Right ventricle myocardium superior (tissue), 1 donor: ENCODE results near the gene BBX. TPM values are rescaled to one million over a fixed set of nuclear protein-coding genes. Genes with fewer than 3 reads are reported as not detected.
A peak's percentile ranks its signal among the peaks of the same experiment; 100 is the strongest.

Source experiments
- ATAC-seq: fragments of 200-7000 bp; cut with Tn5 transposase; one replicate; pipeline ENCODE4 v1.9.1; 2020; ENCODE audit warnings: mild to moderate bottlenecking; ENCODE audit not compliant: poor library complexity
- DNase-seq: peaks from one replicate; pipeline ENCODE4 v3.0.0-alpha.2; 2020
- intact Hi-C: fragments of 100-400 bp; cut with DNase I; formaldehyde crosslinking; loops from one replicate; pipeline ENCODE4 v1.11.2; 2022
- total RNA-seq: library from RNA; stranded (reverse); fragmentation: NEBNext Ultra II Directional; extraction: Animal tissue kit (Norgen Biotek cat#: 25700); gene quantifications from one replicate; pipeline ENCODE4 v1.2.1, GENCODE V29; 2021
- donor health status: DM: no; HTN: yes; CAD: no; lungs with severe emphysema.

The BBX gene
- total RNA-seq, 1 donor from 2014 or later = 31.7 TPM

DNA sequence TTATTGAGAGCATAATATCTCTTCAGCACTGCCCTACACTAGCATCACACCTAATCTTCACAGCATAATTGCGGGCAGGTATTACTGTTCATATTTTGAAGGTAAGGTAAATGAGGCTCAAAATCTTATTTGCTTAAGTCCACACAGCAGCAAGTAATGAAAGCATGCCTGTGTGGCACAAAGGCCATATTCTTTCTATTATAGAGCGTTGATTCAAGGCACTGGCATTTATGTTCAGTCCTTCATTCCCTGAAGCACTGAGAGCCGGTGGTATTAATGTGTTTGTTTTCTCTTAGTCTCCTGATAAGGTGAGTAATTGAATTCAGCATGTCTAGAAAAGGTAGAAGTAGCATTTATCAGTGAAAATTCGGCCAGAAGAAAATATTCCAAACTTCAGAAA, 231.2 kb downstream of the BBX start:
- DNase-seq = no peak
- intact Hi-C loops = no loop called here
- no peak for ATAC-seq

DNA sequence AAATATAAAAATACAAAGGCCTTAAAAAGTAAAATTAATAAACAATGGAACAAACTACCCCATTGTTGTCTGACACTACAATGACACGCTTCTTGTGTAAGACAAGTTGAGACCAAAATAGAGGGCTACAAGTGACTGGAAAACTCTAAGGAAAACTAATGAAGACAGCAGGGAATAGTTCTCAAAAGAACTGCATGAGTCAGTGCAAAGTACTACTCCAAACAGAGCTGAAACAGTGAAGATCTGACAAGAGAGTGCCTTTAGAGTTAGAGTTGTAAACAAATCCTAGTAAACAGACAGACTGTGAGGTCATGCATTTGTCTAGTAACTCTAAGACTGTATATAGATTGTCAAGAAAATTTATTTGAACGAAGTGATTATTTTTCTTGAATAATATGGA, 233.9 kb downstream of the BBX start:
- intact Hi-C loops = no loop called here
- DNase-seq = no peak
- ATAC-seq = no peak

GRCh38 chr3:107757140-107757539, 234.4 kb downstream of the BBX start:
- no peak for DNase-seq
- intact Hi-C loops = no loop called here
- no peak for ATAC-seq

GRCh38 chr3:107760144-107760543, 237.4 kb downstream of the BBX start:
- ATAC-seq (no peak), DNase-seq (no peak)
- intact Hi-C loops = no loop called here

- no peak for ATAC-seq
- DNase-seq = no peak
- intact Hi-C loops = no loop called here
These were observed 238.6 kb downstream of the BBX start for GRCh38 chr3:107761391-107761790.

GRCh38 chr3:107765524-107765923, 242.8 kb downstream of the BBX start:
- DNase-seq (no peak), ATAC-seq (no peak)
- intact Hi-C loops = no loop called here

DNA sequence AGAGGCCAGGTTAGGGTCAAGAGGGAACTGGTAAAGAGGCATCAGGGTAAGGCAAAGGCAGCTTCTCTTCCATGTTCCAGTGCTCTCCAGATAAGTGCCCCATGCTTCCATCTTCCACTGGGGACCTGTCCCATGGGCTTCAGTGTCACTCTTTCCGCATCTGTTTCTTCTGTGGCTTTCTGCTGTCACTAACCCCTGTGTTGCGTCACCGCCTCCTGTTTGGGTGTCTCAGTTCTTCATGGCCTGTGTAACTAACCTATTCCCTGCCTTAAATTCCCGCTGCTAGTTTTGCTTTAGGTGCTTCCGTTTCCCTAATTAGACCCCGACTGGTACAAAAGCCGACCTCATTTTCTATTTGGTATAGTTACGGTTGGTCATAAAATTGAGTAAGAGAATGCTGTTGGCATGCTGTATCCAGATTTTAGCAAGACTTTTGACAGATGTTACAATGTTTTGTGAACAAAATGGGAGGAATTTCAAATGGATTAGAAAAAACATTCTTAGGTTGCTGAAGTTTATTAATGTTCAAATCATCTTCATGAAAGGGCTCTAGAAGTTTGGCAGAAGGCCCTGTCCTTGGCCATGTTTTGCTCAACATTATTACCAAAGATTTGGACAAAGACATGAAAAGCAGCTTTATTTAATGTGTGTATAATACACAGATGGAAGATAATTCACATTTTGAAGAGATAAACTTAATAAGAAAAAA, 245.3 kb downstream of the BBX start:
- ATAC-seq (no peak), DNase-seq (no peak)
- intact Hi-C loops = no loop called here

DNA sequence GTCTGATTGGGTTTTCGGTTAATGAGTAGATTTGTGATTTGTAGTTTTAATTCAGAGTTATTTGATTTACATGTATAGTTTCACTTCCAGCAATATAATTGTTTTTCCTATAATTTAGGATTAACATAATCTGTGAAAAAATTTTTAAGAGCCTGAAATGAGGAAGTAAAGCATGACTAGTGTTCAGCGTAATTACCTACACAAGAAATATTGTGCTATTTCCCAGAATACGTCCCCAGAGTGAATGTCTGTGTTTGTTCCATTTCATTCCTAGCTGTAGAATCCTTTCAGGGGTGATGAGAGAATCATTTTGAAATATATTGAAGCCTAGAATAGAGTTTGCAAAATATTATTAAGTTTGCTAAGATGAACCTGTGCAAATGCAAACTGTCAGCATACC, 247.1 kb downstream of the BBX start:
- intact Hi-C loops = no loop called here
- ATAC-seq (no peak), DNase-seq (no peak)

DNA sequence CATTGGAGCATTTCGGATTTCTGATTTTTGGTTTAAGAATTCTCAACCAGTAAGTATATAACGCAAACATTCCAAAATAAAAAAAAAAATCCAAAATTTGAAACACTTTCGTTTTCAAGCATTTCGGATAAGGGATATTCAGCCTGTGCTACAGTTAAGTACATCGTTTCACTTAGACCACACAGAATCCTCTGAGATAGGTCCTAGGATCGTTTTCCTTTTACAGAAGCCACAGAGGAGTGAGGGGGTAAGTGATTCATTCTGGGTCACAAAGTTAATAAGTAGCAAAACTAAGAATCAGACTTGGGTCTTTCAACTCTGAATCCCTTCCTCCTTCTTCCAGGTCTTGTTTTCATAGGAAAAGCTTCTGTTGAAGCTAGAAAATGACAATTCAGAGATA, 249.3 kb downstream of the BBX start:
- intact Hi-C loops = no loop called here
- ATAC-seq (no peak), DNase-seq (no peak)

DNA sequence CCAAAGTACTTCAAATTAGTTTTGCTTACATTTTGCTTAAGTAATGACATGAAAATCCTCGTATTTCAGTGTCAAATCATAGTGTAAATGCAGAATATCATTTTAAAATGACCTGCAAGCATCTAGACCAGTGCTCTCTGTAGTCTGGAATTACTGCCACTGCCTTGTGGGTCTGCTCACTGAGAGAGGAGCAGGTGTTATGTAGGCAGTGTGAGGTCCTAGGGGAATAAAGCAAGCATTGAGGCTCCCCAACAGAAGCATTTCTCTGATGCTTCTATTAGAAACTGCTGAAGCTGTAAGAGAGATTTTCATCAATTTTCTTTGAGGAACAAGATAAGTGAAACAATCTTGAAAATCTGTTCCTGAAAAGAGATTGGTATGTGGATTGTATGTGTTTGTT, 253.2 kb downstream of the BBX start:
- DNase-seq (no peak), ATAC-seq (no peak)
- intact Hi-C loops = no loop called here

DNA sequence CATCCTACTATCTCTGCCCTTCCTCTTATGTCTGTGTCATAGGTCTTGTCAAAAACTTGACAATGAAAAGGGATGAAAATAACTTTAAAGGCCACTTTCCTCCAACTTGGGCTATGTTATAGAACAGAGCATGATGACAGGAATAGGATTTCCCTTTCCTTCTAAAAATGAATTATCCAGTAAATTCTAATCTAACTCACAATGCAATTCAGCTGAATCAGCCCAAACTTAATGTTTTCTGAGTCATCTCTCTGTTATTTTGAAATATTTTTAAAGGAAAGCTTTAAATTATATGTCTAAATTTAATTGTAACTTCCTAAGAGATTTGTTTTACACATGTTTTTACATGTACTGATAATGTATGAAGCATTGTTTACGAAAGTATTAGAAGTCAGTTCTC, 258.5 kb downstream of the BBX start:
- ATAC-seq (no peak), DNase-seq (no peak)
- intact Hi-C loops = no loop called here

DNA sequence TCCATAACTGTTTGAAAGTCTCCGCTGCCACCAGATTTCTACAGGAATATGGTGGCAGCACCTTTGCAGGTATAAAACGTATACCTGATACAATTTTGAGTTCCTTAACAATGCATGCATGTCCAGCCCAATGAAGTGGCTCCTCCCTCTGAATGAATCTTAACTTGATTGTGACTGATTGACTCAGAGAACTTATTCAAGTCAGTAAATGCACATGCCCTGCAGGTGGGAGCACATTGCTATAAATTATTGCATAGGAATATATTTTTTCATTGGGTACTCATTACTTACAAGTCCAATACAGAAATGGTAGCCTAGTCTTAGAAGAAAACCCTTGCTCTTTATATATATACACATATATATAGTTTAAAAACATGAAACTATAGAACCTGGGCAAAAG, 259.3 kb downstream of the BBX start:
- intact Hi-C loops = no loop called here
- ATAC-seq = no peak

GRCh38 chr3:107790612-107791011, 267.9 kb downstream of the BBX start:
- ATAC-seq (no peak), DNase-seq (no peak)
- intact Hi-C loops = no loop called here

More for the DNA sequence above, 259.3 kb downstream of the BBX start:
- no peak for DNase-seq

DNA sequence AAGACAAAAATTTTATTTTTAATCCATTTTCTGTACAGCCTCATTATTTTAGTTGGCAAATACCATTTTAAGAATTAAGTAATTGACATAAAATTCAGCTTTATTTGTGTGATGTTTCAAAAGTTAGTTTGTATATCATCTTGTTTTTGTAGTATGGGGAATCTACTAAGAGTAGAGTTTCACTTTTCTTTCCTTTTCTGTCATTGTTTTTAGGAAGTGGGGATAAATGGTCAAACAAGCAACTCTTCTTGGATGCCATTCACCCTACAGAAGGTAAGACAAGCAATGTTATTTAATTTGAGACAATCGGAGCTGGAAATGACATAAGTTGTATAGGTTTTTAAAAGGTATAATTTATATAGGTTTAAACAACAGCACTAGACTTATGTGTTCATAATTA, 268.3 kb downstream of the BBX start:
- intact Hi-C loops = no loop called here
- no peak for ATAC-seq
- no peak for DNase-seq

DNA sequence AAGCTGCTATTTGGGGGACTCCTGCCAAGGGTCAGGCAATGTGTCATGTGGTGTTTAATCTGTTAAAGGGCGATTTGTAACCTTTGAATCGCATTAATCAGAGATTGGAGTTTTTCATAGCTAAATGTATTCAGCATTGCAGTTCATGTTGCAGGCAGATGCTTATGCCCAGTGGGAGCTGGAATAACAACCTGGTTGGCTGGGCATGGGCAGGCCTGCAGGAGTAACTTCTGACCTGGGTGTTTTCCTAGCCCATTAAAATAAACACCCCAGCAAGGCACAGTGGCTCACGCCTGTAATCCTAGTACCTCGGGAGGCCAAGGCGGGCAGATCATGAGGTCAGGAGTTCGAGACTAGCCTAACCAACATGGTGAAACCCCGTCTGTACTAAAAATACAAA, 268.7 kb downstream of the BBX start:
- ATAC-seq (no peak), DNase-seq (no peak)
- intact Hi-C loops = no loop called here

- ATAC-seq (peak; percentile 85), DNase-seq (no peak)
- intact Hi-C loops = no loop called here
These were observed 272.1 kb downstream of the BBX start for GRCh38 chr3:107794664-107795443.

- ATAC-seq = peak; percentile 74
These were observed 272.8 kb downstream of the BBX start for GRCh38 chr3:107795514-107796094.

DNA sequence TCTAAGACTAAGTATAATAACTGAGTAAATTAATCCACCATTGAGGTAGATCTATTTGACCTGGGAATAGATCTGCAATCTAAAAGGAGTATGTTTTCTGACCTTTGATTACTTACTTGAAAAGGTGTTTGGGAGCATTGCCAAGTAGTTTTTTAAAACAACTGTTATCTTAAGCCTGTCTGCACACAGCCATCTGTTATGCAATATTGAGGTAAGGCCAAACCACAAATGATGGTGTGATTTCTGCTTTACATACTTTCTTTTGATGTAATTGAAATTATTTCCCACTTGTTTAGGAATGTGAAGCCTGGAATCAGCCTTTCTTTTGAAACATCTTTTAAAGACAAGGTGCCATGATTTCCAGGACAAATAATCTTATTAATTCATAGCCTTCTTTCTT, 274.0 kb downstream of the BBX start:
- no peak for DNase-seq
- intact Hi-C loops = no loop called here
- no peak for ATAC-seq

More at GRCh38 chr3:107795514-107796094, 272.8 kb downstream of the BBX start:
- DNase-seq = peak; percentile 46
- intact Hi-C loops = no loop called here

GRCh38 chr3:107797586-107797985, 274.8 kb downstream of the BBX start:
- no peak for DNase-seq
- intact Hi-C loops = no loop called here
- no peak for ATAC-seq

GRCh38 chr3:107798381-107798780, 275.6 kb downstream of the BBX start:
- ATAC-seq (no peak), DNase-seq (no peak)
- intact Hi-C loops = no loop called here
